OCI-LY7 (cell line): ENCODE results near the gene PXDN. TPM values are rescaled to one million over a fixed set of nuclear protein-coding genes. Genes with fewer than 3 reads are reported as not detected.

ENCODE experiments used
- BruUV-seq: library from RNA; stranded (reverse); fragments of 400-500 nt; replicated peaks from 2 replicates; lab custom pipeline; 2021; lab: Mats Ljungman, UMichigan
- CTCF ChIA-PET: fragments of 300-600 bp; sonication (Branson Sonifier 250); formaldehyde crosslinking; loops from one replicate; lab custom pipeline; 2022; ENCODE audit warnings: antibody characterized with exemption; ENCODE audit not compliant: unreplicated experiment; lab: Charles Lee
- POLR2A ChIA-PET: fragments of 300-600 bp; sonication (Branson Sonifier 250); formaldehyde crosslinking; loops from one replicate; lab custom pipeline; 2022; ENCODE audit warnings: antibody characterized with exemption; lab: Charles Lee
- DNase-seq: peaks from one replicate; pipeline ENCODE4 v3.0.0-alpha.2; 2015; ENCODE audit warnings: low spot score
- H2AFZ ChIP-seq: fragments of 200-600 bp; sonication (generic), shearing (Covaris generic); 2 replicates; pipeline ENCODE4 v1.6.1; 2014; ENCODE audit warnings: mild to moderate bottlenecking, antibody characterized with exemption, low read length, moderate library complexity
- H3K27ac ChIP-seq: fragments of 200-600 bp; sonication (generic); 2 replicates; pipeline ENCODE4 v1.5.1; 2014; ENCODE audit warnings: mixed run types, low read depth, mild to moderate bottlenecking, moderate library complexity, low read length, inconsistent platforms; ENCODE audit not compliant: poor library complexity, severe bottlenecking
- H3K36me3 ChIP-seq: fragments of 200-600 bp; sonication (generic); 2 replicates; pipeline ENCODE4 v1.6.1; 2014; ENCODE audit warnings: mild to moderate bottlenecking, antibody characterized with exemption, low read length, moderate library complexity, mixed read lengths; ENCODE audit not compliant: insufficient read depth
- H3K4me1 ChIP-seq: fragments of 200-600 bp; sonication (generic); 2 replicates; pipeline ENCODE4 v1.5.1; 2014; ENCODE audit warnings: mild to moderate bottlenecking, low read length; ENCODE audit not compliant: insufficient read depth, poor library complexity, severe bottlenecking
- H3K4me2 ChIP-seq: fragments of 200-600 bp; sonication (generic); 2 replicates; pipeline ENCODE4 v1.6.1; 2014; ENCODE audit warnings: mild to moderate bottlenecking, low read length
- H3K4me3 ChIP-seq: fragments of 200-600 bp; sonication (generic); 2 replicates; pipeline ENCODE4 v1.5.1; 2014; ENCODE audit warnings: mild to moderate bottlenecking, low read depth, low read length; ENCODE audit not compliant: poor library complexity, severe bottlenecking
- H3K79me2 ChIP-seq: fragments of 200-600 bp; sonication (generic); 2 replicates; pipeline ENCODE4 v1.6.1; 2016; ENCODE audit warnings: low read depth, mild to moderate bottlenecking, low read length, moderate library complexity, mixed read lengths; ENCODE audit not compliant: insufficient read depth
- H3K9me2 ChIP-seq: fragments of 200-600 bp; sonication (generic); 2 replicates; pipeline ENCODE4 v1.6.1; 2016; ENCODE audit warnings: mild to moderate bottlenecking, low read length, mixed read lengths; ENCODE audit not compliant: insufficient read depth
- H3K9me3 ChIP-seq: fragments of 200-600 bp; sonication (generic); 2 replicates; pipeline ENCODE4 v1.6.1; 2014; ENCODE audit warnings: mild to moderate bottlenecking, mixed run types, low read length, mixed read lengths
- H4K20me1 ChIP-seq: fragments of 200-600 bp; sonication (generic); 2 replicates; pipeline ENCODE4 v1.6.1; 2014; ENCODE audit warnings: mild to moderate bottlenecking, antibody characterized with exemption, low read length, moderate library complexity, mixed read lengths; ENCODE audit not compliant: insufficient read depth
- CTCF ChIP-seq: fragments of 200-600 bp; sonication (generic); conservative IDR thresholded peaks from 2 replicates; pipeline ENCODE4 v1.5.1; 2014; ENCODE audit warnings: mild to moderate bottlenecking, antibody characterized with exemption, low read length, moderate library complexity, mixed read lengths
- EZH2phosphoT487 ChIP-seq: fragments of 200-600 bp; sonication (generic); IDR thresholded peaks from 2 replicates; pipeline ENCODE4 v1.6.1; 2018; ENCODE audit warnings: low read depth, borderline replicate concordance, mild to moderate bottlenecking, mixed run types, antibody characterized with exemption, low read length, moderate library complexity, mixed read lengths
- intact Hi-C: fragments of 100-400 bp; cut with micrococcal nuclease; formaldehyde crosslinking; loops from one replicate; pipeline ENCODE4 v1.10.0; 2022; ENCODE audit not compliant: unreplicated experiment
- total RNA-seq, 2 experiments: library from RNA; depleted of rRNA in 1 of 2; stranded (reverse); fragments of >200 nt in 1 of 2; shearing (Covaris generic) in 1 of 2; gene quantifications; 2 replicates each; pipeline ENCODE4 v1.2.3, GENCODE V29; 2014 to 2022

Gene PXDN
- total RNA-seq, 2 experiments from 2014 or later, result not detected

GRCh38 chr2:1672738-1673137 lies 71.6 kb downstream of the PXDN start:
- H3K9me2 ChIP-seq, result no peaks in the 10 kb centered on the region
- H3K9me3 ChIP-seq, result no peaks in the 10 kb centered on the region
- H3K27ac ChIP-seq, result no peak overlapping the region
- H3K79me2 ChIP-seq, result no peaks in the 10 kb centered on the region
- no peaks in the 10 kb centered on the region for H3K4me1 ChIP-seq
- CTCF ChIA-PET, result no interaction called here
- no peaks in the 10 kb centered on the region for H4K20me1 ChIP-seq
- DNase-seq, result no peak
- no peak overlapping the region for H3K4me2 ChIP-seq
- intact Hi-C loops, result no loop called here
- no peak for TF ChIP-seq EZH2phosphoT487
- TF ChIP-seq CTCF, result no peak
- no TSS peak for BruUV-seq
- POLR2A ChIA-PET, result no interaction called here
- no peak overlapping the region for H3K4me3 ChIP-seq
- H3K36me3 ChIP-seq, result no peaks in the 10 kb centered on the region
- H2AFZ ChIP-seq, result no peak overlapping the region

- Histone ChIP-seq H3K9me3 (no peaks in the 10 kb centered on the region), H3K79me2 (no peaks in the 10 kb centered on the region), H3K9me2 (no peaks in the 10 kb centered on the region), H3K36me3 (no peaks in the 10 kb centered on the region), H3K27ac (no peak overlapping the region), H2AFZ (no peak overlapping the region), H4K20me1 (no peaks in the 10 kb centered on the region), H3K4me1 (no peaks in the 10 kb centered on the region), H3K4me2 (no peak overlapping the region), H3K4me3 (no peak overlapping the region)
- ChIA-PET POLR2A (no interaction called here), CTCF (no interaction called here)
- intact Hi-C loops, result no loop called here
- BruUV-seq, result no TSS peak
- no peak for DNase-seq
- TF ChIP-seq CTCF, result no peak
- TF ChIP-seq EZH2phosphoT487, result no peak
Measured at GRCh38 chr2:1671916-1672315, 72.4 kb downstream of the PXDN start.

GRCh38 chr2:1670636-1671035 lies 73.7 kb downstream of the PXDN start:
- Histone ChIP-seq H3K27ac (no peak overlapping the region), H3K79me2 (no peaks in the 10 kb centered on the region), H3K4me2 (no peak overlapping the region), H2AFZ (no peak overlapping the region), H4K20me1 (no peaks in the 10 kb centered on the region), H3K4me3 (no peak overlapping the region), H3K36me3 (no peaks in the 10 kb centered on the region), H3K4me1 (no peaks in the 10 kb centered on the region), H3K9me3 (no peaks in the 10 kb centered on the region), H3K9me2 (no peaks in the 10 kb centered on the region)
- BruUV-seq, result no TSS peak
- POLR2A ChIA-PET, result interaction anchor here (1.1 kb wide), 1 partner anchor 12 kb away, joined by 3 read pairs; no protein-coding TSS in a partner anchor
- no peak for DNase-seq
- CTCF ChIA-PET, result no interaction called here
- intact Hi-C loops, result no loop called here
- TF ChIP-seq EZH2phosphoT487 (no peak), CTCF (no peak)
